LNCaP clone FGC (cell line): Measurements from ENCODE around the gene TENM3.

Source experiments
- DNase-seq: peaks from one replicate; pipeline ENCODE4 v3.0.0-alpha.2; 2011; ENCODE audit warnings: low read depth
- H3K4me3 ChIP-seq: 2 replicates; pipeline ENCODE4 v1.5.1; 2011; ENCODE audit warnings: mild to moderate bottlenecking, low read depth, low read length, control low read depth
- TF ChIP-seq, protein P1 (sequence below): IDR thresholded peaks from 2 replicates; pipeline ENCODE4 v1.5.1; 2012; ENCODE audit warnings: mild to moderate bottlenecking; ENCODE audit not compliant: control insufficient read depth, insufficient read depth; ENCODE audit errors: extremely low read depth

The TENM3 gene

DNA sequence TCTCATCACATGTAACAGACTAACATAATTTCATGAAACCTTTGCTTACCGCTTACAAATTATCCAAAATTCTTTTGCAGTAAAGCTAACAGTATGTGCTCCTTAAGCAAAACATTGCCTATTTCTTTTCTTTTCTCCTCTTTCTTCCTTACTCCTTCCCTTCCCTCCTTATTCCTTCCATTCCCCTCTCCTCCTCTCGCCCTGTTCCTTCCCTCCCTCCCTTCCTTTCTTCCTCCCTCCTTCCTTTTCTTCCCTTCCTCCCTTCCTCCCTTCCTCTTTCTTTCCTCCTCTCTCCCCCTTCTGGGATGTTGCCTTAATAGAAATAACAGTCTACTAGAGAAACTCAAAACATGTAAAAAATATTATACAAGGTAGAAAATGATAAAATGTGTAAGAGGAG, 246.4 kb downstream of the TENM3 start:
- no peak overlapping the region for H3K4me3 ChIP-seq
- no peak for DNase-seq
- TF ChIP-seq, protein P1, sequence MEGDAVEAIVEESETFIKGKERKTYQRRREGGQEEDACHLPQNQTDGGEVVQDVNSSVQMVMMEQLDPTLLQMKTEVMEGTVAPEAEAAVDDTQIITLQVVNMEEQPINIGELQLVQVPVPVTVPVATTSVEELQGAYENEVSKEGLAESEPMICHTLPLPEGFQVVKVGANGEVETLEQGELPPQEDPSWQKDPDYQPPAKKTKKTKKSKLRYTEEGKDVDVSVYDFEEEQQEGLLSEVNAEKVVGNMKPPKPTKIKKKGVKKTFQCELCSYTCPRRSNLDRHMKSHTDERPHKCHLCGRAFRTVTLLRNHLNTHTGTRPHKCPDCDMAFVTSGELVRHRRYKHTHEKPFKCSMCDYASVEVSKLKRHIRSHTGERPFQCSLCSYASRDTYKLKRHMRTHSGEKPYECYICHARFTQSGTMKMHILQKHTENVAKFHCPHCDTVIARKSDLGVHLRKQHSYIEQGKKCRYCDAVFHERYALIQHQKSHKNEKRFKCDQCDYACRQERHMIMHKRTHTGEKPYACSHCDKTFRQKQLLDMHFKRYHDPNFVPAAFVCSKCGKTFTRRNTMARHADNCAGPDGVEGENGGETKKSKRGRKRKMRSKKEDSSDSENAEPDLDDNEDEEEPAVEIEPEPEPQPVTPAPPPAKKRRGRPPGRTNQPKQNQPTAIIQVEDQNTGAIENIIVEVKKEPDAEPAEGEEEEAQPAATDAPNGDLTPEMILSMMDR: no peak

DNA sequence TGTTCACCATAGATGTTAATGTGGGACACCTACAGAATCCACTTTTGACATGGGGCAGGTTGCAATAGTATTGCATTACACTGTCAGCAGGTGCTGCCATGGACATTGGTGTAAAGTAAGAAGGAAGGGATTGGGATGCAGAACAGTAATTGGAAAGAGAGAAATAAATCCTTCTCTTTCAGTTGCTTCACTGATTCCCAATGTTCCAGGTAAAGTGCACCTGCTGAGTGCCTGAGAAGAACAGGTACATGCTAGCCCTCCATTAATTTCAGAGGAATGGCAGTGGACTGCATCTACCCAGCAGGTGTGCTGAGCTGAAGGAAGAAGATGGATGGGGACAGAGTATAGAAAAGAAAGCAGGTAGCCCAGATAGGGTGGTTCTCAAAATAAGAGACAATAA, 248.5 kb downstream of the TENM3 start:
- no peak overlapping the region for H3K4me3 ChIP-seq
- TF ChIP-seq, protein P1: no peak
- DNase-seq: no peak

DNA sequence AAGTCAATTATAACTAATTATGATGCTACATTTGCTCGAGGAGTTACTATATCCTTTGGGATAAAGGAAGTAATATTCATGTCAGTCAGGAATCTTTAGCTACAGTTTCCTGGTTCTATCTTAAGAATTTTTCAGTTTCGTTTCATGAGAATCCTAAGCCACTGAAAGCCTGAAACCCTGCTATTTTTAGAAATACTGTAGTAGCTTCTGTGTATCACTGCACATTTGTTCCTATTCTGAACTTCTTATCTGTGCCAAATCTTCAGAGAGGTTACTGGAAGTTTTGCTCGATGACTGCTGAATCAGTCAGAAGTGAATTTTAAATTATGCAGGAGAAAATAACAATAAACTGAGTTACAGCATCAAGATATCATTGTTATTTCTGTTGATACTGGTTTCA, 249.2 kb downstream of the TENM3 start:
- TF ChIP-seq, protein P1: no peak
- no peak overlapping the region for H3K4me3 ChIP-seq
- no peak for DNase-seq

DNA sequence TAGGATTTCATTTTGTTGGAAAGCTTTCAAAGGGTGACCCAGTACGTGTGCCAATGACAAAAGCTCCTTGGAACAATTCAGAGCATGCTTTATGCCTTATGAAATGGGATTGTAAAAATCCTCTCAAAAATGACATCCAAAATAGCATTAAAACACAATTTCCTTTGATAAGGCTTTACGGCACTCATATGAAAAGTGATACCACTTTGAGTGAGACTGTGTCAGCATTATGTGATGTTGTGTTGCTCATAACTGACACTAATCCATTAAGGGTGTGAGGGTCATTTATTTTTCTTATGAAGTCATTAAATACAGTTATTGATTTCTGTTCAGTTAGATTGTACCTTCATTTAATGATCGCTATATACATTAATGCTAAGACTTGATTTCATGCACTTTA, 250.2 kb downstream of the TENM3 start:
- TF ChIP-seq, protein P1: no peak
- H3K4me3 ChIP-seq: no peak overlapping the region
- DNase-seq: no peak

DNA sequence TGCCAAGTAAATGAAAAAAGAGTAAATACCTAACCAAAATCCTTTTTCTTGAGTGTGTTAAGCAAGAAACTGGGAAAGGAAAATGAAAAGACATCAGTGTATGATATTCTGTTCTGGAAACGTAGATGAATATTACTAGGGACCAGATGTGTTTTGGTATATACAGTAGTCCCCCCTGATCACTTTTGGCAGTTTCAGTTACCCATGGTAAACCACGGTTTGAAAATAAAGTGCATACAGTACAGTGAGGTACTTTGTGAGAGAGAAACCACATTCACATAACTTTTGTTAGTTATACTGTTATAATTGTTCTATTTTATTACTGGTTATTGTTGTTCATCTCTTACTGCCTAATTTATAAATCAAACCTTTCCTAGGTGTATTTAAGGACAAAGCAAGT, 250.9 kb downstream of the TENM3 start:
- no peak for DNase-seq
- TF ChIP-seq, protein P1: no peak
- H3K4me3 ChIP-seq: no peak overlapping the region

DNA sequence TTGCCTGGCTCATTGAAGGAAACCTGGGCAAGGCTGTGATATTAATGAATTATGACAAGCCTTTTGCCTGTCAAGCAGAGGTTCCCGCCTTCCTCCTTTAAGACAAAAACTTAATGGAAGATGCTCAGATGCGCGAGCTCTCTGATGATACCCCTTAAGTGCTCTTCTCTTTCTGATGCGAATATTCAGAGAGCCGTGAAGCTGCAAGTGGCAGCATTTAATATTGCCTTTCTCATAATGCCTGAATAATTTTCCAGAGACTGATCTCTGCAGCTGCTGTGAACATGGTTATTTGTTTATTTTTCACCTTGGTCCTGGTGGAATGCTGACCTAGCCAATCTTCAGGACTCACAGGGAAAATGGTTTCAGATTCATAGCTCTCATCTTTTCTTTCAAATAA, 251.8 kb downstream of the TENM3 start:
- TF ChIP-seq, protein P1: no peak
- no peak overlapping the region for H3K4me3 ChIP-seq
- no peak for DNase-seq

DNA sequence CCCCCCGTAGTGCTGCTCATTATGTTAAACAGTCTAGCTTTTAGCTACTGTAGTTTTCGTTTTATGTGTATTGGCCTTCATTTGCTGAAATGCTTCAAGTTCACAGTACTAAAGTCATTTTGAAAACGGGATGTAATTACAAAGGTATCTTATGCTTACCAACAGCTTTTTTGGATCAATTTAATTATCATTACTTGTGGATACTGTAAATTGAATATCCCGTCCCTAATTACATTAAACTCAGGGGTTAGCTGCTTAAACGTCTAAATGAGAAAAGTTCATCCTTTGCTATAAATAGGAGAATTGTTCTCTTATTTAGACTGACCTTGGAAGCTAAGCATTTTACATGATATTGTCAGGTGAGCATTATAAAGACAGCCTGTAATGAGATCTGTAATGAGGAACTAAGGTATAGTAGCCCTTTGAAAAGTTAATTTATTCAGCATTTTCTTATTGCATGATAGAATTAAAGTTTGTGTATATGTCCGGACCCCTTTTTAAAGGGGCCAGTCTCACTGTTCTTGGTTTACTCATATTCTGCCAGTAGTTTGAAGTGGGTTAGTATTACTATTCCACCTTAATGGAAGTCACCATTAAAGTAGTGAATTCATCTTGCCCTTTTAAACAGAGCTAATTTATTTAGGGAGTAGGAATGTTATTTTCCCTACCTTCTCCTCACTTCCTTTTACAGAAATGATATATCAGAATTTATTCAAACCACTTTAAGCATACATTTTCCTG, 252.6 kb downstream of the TENM3 start:
- H3K4me3 ChIP-seq: no peak overlapping the region
- TF ChIP-seq, protein P1: no peak
- no peak for DNase-seq
